Chondrocyte (in vitro differentiated cells): ENCODE data around the gene TNPO1. TPM values are rescaled to one million over a fixed set of nuclear protein-coding genes. Genes with fewer than 3 reads are reported as not detected.
"Not testable (repeated sequence)": the region's sequence is repeated elsewhere in the genome, so short reads cannot be mapped to it uniquely, and the experiment has no call there.

Experiments used
- DNase-seq: peaks from one replicate; pipeline ENCODE4 v3.0.0; 2021; ENCODE audit warnings: mixed read lengths, low spot score
- H3K27ac Mint-ChIP-seq: one replicate; pipeline ENCODE4 v1.8.0; 2021; ENCODE audit warnings: mild to moderate bottlenecking, moderate library complexity, mixed read lengths; ENCODE audit not compliant: unreplicated experiment
- H3K27me3 Mint-ChIP-seq: 2 replicates; pipeline ENCODE4 v1.8.0; 2021; ENCODE audit warnings: low read depth, mixed read lengths
- H3K36me3 Mint-ChIP-seq: 2 replicates; pipeline ENCODE4 v1.8.0; 2021; ENCODE audit warnings: low read depth, mixed read lengths
- H3K4me1 Mint-ChIP-seq: 2 replicates; pipeline ENCODE4 v1.8.0; 2021; ENCODE audit warnings: low read depth, mild to moderate bottlenecking, mixed read lengths
- H3K4me3 Mint-ChIP-seq: one replicate; pipeline ENCODE4 v1.8.0; 2021; ENCODE audit warnings: mild to moderate bottlenecking, moderate library complexity, mixed read lengths; ENCODE audit not compliant: unreplicated experiment
- H3K9me3 Mint-ChIP-seq: 2 replicates; pipeline ENCODE4 v1.8.0; 2021; ENCODE audit warnings: low read depth, mixed read lengths
- total RNA-seq: library from RNA; stranded (reverse); gene quantifications from 3 replicates; pipeline ENCODE4 v1.2.1, GENCODE V29; 2021
- TF ChIP-seq, protein P1 (sequence below): fragments of 200-600 bp; sonication (generic); IDR thresholded peaks from 2 replicates; pipeline ENCODE4 v1.5.0; 2021; ENCODE audit warnings: antibody characterized with exemption, mild to moderate bottlenecking, moderate library complexity

Gene TNPO1
- total RNA-seq, 1 donor from 2014 or later = 132 TPM

- TF ChIP-seq, protein P1, sequence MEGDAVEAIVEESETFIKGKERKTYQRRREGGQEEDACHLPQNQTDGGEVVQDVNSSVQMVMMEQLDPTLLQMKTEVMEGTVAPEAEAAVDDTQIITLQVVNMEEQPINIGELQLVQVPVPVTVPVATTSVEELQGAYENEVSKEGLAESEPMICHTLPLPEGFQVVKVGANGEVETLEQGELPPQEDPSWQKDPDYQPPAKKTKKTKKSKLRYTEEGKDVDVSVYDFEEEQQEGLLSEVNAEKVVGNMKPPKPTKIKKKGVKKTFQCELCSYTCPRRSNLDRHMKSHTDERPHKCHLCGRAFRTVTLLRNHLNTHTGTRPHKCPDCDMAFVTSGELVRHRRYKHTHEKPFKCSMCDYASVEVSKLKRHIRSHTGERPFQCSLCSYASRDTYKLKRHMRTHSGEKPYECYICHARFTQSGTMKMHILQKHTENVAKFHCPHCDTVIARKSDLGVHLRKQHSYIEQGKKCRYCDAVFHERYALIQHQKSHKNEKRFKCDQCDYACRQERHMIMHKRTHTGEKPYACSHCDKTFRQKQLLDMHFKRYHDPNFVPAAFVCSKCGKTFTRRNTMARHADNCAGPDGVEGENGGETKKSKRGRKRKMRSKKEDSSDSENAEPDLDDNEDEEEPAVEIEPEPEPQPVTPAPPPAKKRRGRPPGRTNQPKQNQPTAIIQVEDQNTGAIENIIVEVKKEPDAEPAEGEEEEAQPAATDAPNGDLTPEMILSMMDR = no peak
- Mint-ChIP-seq H3K4me3 (no peak overlapping the region), H3K27ac (no peak overlapping the region), H3K36me3 (no peaks in the 10 kb centered on the region), H3K27me3 (no peaks in the 10 kb centered on the region), H3K4me1 (peaks cover 3% of the 10 kb centered on the region), H3K9me3 (no peaks in the 10 kb centered on the region)
- no peak for DNase-seq
Observed at GRCh38 chr5:72790186-72790585, 26.3 kb upstream of the TNPO1 start.

GRCh38 chr5:72792662-72793061 is 23.8 kb upstream of the TNPO1 start:
- not testable (repeated sequence) for H3K27me3 Mint-ChIP-seq, H3K4me1 Mint-ChIP-seq, H3K4me3 Mint-ChIP-seq, H3K36me3 Mint-ChIP-seq, DNase-seq, H3K27ac Mint-ChIP-seq, H3K9me3 Mint-ChIP-seq

- H3K4me3 Mint-ChIP-seq = no peak overlapping the region
- H3K27ac Mint-ChIP-seq = no peak overlapping the region
- no peaks in the 10 kb centered on the region for H3K4me1 Mint-ChIP-seq
- H3K9me3 Mint-ChIP-seq = no peaks in the 10 kb centered on the region
- H3K36me3 Mint-ChIP-seq = no peaks in the 10 kb centered on the region
- no peak for DNase-seq
- H3K27me3 Mint-ChIP-seq = no peaks in the 10 kb centered on the region
- TF ChIP-seq, protein P1 = no peak
Observed at GRCh38 chr5:72796001-72796400, 20.5 kb upstream of the TNPO1 start.

- Mint-ChIP-seq H3K9me3 (peaks cover 3% of the 10 kb centered on the region), H3K4me1 (no peaks in the 10 kb centered on the region), H3K27ac (no peak overlapping the region), H3K27me3 (no peaks in the 10 kb centered on the region), H3K4me3 (no peak overlapping the region), H3K36me3 (peaks cover 2% of the 10 kb centered on the region)
- no peak for DNase-seq
- TF ChIP-seq, protein P1 = no peak
Observed at GRCh38 chr5:72799721-72800120, 16.7 kb upstream of the TNPO1 start.

- H3K27ac Mint-ChIP-seq, H3K4me3 Mint-ChIP-seq: not testable (repeated sequence)
Observed at GRCh38 chr5:72808637-72809036, 7.8 kb upstream of the TNPO1 start.

DNA sequence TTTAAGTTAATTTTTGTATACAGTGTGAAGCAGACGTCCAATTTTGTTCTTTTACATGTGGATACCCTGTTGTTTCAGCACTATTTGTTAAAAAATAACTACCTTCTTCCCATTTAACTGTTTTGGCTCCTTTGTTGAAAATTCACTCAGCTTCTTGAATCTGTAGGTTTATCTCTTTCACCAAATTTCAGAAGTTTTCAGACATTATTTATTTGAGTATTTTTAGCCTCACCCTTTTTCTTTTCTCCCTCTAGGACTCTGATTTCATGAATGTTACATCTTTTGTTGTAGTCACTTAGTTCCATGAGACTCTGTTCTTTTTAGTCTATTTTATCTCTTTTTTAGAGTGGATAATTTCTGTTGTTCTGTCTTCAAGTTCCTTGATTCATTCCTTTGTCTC is 4.6 kb upstream of the TNPO1 start:
- TF ChIP-seq, protein P1 = no peak
- no peak overlapping the region for H3K4me3 Mint-ChIP-seq
- no peaks in the 10 kb centered on the region for H3K27me3 Mint-ChIP-seq
- peaks cover 18% of the 10 kb centered on the region for H3K9me3 Mint-ChIP-seq
- peaks cover 10% of the 10 kb centered on the region for H3K4me1 Mint-ChIP-seq
- no peak overlapping the region for H3K27ac Mint-ChIP-seq
- no peak for DNase-seq
- peaks cover 9% of the 10 kb centered on the region for H3K36me3 Mint-ChIP-seq

More at GRCh38 chr5:72808637-72809036, 7.8 kb upstream of the TNPO1 start:
- H3K9me3 Mint-ChIP-seq = peaks cover 35% of the 10 kb centered on the region
- H3K4me1 Mint-ChIP-seq, H3K27me3 Mint-ChIP-seq, DNase-seq: not testable (repeated sequence)
- peaks cover 18% of the 10 kb centered on the region for H3K36me3 Mint-ChIP-seq
